Measurements from ENCODE around the gene PDK1.

Gene PDK1

GRCh38 chr2:172642301-172643020 is 86.6 kb downstream of the PDK1 start:
- DNase-seq (ENCODE audit: low spot score): no peak

DNA sequence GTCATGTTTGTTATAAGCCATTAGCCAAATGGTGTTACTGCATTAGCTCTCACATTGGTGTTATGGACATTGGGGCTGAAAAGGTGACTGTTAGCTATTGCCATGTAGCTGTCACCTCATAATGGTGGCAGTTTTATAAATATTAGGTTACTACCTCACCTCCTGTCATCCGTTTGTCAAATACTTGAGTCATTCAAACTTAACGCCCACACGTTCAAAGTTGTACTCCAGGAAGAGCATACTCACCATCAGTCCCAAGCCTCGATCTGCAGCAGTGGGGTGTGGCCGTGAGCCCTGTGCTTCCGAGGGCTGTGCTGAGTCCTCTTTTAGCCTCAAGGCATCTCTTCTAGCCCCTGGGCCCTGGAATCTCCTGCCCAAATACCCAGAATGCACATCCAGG is 87.3 kb downstream of the PDK1 start:
- no peak for DNase-seq (ENCODE audit: low spot score)

- DNase-seq (ENCODE audit: low spot score): no peak
These were observed 91.5 kb downstream of the PDK1 start for GRCh38 chr2:172647439-172647838.

- no peak for DNase-seq (ENCODE audit: low spot score)
These were observed 99.4 kb downstream of the PDK1 start for GRCh38 chr2:172655091-172655837.

DNA sequence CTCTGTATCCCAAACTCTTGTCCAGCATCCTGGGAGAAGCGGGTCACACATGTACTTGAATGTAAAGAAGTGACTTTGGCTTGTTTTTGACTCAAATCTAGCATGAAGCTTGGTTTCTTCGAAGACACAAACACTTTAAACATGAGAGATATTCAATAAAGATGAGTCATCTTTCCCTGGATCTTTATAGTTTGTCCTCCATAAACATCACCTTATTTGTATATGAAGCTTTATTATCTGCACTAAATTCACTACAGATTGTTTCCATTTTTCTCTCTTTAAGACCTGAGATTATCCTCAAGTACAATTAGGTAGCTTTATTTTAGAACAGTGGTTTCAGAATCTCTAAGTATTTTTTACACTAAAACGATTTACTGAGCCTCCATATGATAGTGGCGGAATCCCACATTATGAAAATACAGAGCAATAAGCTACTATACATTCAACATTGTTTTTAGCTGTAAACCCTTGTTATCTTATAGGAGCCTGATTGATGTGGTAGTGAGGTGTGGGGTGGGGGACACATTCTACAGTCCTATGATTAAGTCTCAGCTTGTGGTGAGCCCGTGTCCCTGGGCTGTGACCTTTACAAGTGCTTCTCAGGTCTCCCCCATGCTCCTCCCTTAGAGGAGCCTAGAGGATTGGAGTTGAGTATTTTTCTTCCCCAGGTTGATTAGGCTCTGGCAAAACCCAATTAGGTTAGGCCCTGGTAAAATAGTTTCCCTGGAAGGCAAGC is 100.1 kb downstream of the PDK1 start:
- no peak for DNase-seq (ENCODE audit: low spot score)
